GDM1 (cell line): Measurements from ENCODE around the gene SLC10A6.
"Not testable (repeated sequence)": the region's sequence is repeated elsewhere in the genome, so short reads cannot be mapped to it uniquely, and the experiment has no call there.

Source experiments
- DNase-seq: peaks from one replicate; lab custom pipeline; 2025; lab: John Stamatoyannopoulos, UW

Gene SLC10A6, protein sequence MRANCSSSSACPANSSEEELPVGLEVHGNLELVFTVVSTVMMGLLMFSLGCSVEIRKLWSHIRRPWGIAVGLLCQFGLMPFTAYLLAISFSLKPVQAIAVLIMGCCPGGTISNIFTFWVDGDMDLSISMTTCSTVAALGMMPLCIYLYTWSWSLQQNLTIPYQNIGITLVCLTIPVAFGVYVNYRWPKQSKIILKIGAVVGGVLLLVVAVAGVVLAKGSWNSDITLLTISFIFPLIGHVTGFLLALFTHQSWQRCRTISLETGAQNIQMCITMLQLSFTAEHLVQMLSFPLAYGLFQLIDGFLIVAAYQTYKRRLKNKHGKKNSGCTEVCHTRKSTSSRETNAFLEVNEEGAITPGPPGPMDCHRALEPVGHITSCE

DNA sequence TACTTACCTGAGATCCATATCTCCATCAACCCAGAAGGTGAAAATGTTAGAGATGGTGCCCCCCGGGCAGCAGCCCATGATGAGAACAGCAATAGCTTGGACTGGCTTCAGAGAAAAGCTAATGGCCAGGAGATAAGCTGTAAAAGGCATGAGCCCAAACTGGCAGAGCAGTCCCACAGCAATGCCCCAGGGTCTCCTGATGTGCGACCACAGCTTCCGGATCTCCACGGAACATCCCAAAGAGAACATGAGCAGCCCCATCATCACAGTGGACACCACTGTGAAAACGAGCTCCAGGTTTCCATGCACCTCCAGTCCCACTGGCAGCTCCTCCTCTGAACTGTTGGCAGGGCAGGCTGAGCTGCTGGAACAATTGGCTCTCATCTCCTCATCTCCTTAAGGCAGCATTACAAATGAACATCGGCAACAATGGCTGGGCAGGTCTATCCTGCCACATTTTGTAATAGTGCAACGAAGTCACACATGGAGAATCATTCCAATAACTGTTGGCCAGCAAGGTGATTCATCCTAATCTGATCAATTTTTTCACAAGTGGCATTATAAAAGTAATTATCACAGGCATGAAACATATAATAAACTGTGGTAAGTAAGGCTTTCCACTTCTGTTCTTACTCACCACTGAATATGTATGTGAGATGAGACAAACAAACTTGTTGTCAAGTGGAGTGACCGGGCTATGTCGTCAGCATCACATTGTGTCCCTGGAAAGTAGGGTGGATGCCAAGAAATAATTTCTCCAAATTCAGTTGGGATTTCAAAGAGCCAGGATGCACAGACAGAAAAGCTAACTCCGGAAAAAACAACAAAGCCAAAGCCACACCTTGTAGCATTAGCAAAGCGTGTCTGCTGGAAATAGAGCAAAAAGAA, at the start of gene SLC10A6:
SLC10A6 (minus strand) TSS at position 653 of the 888 bp plus-strand sequence; CDS start at position 384, 269 bp downstream.
- DNase-seq, result no peak

DNA sequence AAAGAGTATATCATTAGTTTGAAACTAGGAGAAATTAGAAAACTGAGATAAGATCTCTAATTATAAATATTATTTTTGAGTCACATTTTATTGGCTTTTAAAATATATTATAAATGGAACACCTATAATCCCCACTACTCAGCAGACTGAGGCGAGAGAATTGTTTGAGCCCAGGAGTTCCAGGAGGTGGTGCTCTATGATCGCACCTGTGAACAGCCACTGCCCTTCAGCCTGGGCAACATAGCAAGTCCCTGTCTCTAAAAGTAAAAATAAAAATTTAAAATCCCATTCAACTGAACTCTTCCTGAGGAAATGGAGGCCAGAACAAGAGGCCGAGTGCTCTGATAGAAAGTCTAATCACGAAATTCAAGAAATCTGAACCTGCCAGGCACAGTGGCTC, 49.4 kb upstream of the SLC10A6 start:
- no peak for DNase-seq

DNA sequence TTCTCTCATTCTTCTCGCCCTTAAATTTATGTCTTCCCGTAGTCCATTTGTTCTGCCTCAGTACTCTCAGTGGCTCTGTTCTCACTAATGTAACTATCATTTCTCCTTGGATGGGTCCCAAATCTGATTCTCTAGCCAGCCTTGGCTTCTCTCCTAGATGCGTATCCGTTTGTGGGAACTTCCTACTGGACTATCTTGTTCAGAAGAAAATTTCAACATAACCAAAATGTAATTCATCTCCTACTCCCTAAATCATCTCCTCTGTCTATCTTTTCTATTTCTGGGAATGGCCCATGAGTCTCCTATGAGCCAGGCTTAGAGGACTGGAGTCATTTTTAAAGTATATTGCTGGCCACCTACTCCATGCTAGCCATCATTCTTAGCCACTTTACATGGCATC, 47.4 kb upstream of the SLC10A6 start:
- DNase-seq, result no peak

- DNase-seq, result peak; percentile 22
These were observed 46.7 kb upstream of the SLC10A6 start for GRCh38 chr4:86895692-86896488.

- no peak for DNase-seq
These were observed 45.3 kb upstream of the SLC10A6 start for GRCh38 chr4:86894455-86894854.

GRCh38 chr4:86893136-86893535, 44.0 kb upstream of the SLC10A6 start:
- DNase-seq, result no peak

DNA sequence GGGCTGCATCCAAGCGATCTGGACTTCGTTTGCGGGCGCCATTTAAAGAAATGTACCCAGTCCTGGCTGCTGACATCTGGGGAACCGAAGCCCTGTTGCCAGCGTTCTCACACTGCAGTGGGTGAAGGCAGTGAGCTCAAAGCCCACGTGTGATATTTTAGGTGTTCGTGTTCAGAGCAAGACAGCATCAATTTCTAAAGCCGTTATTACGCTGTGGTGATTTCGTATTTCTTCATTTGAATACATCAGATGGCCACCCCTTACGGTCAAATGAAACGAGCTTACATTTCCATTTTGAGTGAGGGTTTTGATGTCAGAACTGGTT, 43.4 kb upstream of the SLC10A6 start:
- DNase-seq, result no peak

DNA sequence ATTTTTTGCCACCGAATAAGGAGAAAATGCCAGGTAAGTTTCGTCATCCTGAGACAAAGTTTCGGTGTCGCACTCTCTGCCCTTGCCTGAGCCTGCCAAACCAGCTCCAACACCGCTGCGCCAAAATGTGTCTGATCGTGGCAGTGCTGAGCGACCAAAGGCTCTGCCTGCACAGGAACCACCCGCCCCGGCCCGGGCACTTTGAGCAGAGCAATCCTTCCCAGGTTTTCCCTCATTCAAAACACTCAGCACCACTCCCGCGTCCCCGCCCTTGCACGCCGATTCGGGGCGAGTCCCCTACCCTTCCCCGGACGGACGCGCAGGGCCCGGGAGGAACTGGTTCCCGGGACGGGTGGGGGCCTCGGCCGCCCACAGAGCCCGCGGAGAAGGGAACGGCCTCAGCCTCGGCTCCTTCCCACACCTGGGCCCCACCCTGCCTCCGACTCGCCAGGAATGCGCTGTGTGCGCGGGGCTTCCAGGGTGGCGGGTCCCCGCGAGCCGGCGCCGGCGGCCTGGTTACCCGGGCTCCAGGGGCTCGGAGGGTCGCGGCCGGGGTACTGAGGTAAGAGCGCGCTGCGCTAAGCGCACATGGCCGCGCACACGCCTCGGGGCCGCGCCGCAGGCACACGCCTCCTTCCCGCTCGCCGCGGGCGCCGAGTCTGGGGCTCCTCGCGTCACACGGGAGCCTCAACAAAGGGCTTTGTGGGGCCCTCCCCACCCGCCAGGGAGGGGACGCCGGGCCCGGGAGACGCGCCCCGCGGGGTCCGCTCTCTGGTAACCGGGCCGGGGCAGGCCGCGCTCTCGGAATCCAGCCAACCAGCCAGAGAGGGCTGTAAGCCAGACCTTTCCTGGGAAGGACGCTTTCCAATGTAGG, 42.8 kb upstream of the SLC10A6 start, which contains the start of gene C4orf36:
C4orf36 (minus strand) TSS at position 661 of the 874 bp plus-strand sequence. CDS start 902 bp downstream, outside the sequence.
- peak; percentile 50 for DNase-seq

DNA sequence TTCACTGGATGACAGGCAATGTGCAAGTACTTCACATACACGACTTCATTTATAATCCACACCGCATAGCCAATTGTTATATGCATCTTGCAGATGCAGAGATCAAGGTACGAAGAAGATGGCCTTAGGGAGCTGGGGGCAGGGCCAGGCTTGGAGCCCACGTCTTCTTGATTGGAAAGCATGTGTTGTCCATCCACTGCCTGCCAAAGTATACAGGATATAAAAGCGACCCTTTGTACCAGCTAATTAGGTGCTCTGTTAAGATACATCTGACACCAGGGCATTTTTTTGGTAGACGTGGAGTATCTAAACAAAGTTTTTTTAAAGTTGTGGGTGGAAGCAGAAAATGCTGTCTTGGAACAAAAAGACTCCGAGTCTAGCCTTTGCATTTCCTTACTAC, 41.6 kb upstream of the SLC10A6 start:
- DNase-seq, result no peak

- no peak for DNase-seq
These were observed 30.5 kb upstream of the SLC10A6 start for GRCh38 chr4:86879641-86880040.

DNA sequence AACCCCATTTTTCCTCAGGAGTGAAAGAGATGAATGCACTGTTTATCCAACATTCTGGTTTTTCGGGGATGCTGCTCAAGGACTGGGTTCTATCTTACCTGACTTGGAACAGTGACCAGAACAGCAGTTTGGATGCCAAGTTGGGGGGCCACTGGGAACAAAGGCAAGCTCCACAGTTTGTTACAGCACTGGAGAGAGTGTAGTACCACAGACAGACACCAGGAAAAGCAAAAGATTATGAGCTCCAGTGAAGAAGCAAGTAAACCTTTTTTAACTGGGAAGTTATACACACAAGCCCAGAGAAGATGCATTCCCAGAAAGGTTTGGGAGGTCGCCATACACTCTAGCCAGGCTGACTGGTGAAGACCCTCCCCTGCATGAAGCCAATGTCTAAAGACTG, 29.5 kb upstream of the SLC10A6 start:
- DNase-seq, result no peak

DNA sequence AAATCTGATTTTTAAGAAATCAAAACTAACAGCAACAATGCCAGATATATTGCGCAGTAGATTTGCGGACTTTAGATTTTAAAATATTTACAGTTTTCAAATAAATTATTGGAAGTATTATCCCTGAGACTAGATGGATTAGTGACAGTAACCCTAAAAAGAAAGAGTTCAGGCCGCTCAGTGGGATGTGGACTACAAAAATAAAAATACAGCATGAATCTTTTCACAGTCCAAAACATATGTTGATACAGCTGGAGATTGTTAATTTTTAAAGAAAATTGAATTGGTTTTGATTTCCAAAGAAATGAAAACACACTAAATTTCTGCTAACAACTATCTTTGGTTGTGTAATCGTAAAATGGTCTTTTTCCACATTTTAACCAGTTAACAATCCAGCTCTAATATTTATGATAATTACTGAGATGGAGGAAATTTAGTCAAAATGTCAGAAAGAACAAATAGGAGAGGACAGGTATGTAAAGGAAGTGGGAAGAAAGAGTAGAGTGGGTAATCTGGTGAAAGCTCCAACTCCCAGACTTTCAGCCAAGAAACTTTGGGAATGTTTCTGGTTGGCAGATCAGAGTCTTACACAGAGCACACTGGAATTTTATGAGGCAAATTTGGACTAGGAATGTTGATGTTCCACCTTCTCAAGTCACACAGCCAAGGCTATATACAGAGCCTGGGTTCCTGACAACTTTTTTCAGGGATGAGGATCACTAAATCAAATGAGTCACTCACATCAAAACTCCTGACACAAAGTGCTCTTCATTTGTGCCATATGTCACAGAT, 27.9 kb upstream of the SLC10A6 start:
- no peak for DNase-seq

- DNase-seq, result not testable (repeated sequence)
These were observed 26.3 kb upstream of the SLC10A6 start for GRCh38 chr4:86875436-86875835.

DNA sequence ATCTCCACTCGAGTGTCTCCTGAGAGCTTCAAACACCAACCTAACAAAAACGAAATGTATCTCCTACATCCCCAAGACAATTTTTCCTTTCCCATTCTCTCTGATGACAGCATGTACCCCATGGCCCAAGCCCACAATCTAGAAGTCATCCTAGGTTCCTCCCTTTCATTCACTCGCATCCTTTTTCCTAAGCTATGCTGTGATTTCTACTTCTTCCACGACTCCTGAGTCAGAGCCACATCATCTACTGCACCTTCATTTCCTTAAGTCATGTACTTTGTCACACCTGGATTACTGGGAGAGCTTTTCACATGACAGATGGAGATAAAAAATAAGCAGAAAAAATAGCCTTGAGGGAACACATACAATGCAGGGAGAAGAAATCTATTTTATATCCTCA, 23.0 kb upstream of the SLC10A6 start:
- no peak for DNase-seq

GRCh38 chr4:86870442-86871069, 21.4 kb upstream of the SLC10A6 start:
- no peak for DNase-seq

- no peak for DNase-seq
These were observed 8.3 kb upstream of the SLC10A6 start for GRCh38 chr4:86857341-86858052.

GRCh38 chr4:86856896-86857295, 7.7 kb upstream of the SLC10A6 start:
- DNase-seq, result no peak

DNA sequence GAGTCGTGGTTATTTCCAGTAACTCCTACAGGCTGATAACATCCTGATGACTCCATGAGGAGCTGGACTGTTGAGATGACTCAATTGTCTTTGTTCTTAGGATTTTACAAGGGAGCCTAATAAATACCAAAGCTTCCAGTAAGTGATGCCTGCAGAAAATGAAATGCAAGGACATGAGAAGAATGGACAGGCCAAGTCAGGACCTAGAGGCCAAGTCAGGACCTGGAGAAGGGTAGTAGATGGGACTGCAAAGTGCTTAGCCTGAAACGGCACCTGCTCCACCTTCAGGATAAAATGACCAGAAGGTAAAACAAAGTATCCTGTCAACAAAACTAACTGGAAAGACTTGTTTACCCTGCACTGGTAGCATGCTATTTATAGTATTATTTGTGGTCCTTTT, 6.4 kb upstream of the SLC10A6 start:
- no peak for DNase-seq

- DNase-seq, result no peak
These were observed 4.0 kb upstream of the SLC10A6 start for GRCh38 chr4:86853209-86853608.
